ENCODE results near the gene KYNU.
"Not testable (repeated sequence)": the region's sequence is repeated elsewhere in the genome, so short reads cannot be mapped to it uniquely, and the experiment has no call there.

The KYNU gene

DNA sequence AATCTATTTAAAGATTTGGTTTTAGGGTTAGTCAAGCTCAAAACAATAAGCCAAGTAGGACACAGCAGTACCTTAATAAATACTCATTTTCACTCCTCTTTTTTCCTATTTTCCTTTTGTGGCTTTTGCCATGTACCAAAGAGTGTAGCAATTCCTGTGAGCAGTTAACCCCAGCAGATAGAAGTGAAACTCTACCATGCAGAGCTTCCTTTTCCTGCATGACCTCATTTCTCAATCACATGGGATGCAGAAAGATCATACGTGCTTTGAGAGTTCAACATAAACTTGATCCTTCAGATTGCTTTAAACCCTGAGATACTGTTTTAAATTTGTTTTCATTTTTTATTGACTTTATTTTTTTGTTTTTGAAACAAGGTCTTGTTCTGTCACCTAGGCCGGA, 152.7 kb downstream of the KYNU start:
- no peak for FAIRE-seq

DNA sequence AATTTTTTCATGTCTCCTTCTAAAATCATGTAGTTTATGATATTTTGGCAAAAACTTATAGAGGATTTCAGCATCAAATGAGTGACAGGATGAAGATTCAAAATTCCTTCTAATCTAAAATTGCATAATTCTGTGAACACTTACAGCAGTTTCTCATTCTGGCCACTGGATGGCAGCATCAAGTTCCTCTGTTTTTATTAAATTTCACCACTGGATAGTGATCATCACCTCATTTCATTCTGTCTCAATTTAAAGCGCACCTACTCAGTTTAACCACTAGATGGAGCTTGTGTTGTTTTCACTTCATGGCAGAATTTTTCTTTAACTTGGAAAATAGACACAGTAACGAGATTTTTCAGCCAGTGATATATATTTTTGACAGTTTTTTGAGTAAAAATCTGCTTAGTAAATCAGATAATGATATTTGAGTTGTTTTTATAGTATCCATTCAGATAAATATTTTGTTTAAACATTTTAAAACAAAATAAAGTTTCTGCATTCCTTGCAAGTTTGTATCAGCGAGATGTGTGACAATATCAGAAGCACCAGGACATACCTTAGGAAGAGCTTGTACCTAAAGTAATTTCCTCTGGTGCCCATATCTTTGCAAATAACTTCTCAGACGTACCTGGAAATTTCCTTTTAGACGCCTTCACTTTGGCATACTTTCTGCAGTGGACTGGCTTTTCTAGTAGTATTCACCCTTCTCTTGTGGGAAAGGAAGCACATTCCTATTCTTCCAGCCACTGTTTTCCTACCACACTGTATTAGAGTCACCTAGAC, 157.0 kb downstream of the KYNU start:
- FAIRE-seq: peak; percentile 99

DNA sequence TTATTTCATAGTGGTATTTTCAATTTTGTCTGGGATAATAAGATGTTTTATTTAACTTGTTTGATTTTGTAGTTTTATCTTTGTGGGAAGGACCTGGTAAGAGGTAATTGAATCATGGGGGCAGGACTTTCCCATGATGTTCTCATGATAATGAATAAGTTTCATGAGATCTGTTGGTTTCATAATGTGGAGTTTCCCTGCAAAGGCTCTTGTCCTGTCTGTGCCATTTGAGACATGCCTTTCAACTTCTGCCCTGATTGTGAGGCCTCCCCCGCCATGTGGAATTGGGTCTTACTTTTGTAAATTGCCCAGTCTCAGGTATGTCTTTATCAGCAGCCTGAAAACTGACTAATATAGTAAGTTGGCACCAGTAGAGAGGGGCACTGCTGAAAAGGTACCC, 174.0 kb downstream of the KYNU start:
- no peak for FAIRE-seq

DNA sequence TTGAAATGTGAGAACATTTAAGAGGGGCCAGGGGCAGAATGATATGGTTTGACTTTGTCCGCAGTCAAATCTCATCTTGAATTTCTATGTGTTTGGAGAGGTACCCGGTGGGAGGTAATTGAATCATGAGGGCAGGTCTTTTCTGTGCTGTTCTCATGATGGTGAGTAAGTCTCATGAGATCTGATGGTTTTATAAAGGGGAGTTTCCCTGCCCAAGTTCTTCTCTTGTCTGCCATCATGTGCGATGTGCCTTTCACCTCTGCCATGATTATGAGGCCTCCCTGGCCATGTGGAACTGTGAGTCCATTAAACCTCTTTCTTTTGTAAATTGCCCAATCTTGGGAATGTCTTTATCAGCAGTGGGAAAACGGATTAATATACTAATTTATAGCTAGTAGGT, 176.0 kb downstream of the KYNU start:
- not testable (repeated sequence) for FAIRE-seq

DNA sequence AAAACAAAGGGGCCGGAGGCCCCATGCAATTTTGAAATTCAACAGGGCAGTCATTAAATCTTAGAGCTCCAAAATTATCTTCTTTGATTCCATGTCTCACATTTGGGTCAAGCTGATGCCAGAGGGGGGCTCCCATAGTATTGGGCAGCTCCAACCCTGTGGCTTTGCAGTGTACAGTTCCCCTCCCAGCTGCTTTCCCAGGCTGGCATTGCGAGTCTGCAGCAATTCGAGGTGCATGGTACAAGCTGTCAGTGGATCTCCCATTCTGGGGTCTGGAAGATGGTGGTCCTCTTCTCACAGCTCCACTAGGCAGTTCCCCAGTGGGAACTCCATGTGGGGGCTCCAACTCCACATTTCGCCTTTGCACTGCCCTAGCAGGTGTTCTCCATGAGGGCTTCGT, 179.1 kb downstream of the KYNU start:
- no peak for FAIRE-seq

DNA sequence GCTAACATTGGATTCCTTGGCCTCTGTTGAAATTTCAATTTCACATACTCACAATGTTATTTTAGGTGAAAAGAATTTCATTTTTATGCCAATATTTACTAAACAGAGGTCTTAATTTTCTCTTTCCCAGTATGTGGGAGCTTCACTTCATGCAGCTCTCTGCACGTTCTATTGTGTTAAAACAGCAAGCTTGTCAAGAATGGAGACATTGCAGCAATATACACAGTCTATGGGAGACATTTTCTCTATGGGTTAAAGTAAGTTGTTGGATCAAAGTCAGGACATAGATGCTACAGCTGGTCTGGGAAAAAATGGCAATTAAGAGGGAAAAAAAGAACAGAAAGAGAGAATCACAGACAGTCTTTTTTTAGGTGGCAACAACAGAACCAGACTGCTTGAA, 181.4 kb downstream of the KYNU start:
- peak; percentile 26 for FAIRE-seq

DNA sequence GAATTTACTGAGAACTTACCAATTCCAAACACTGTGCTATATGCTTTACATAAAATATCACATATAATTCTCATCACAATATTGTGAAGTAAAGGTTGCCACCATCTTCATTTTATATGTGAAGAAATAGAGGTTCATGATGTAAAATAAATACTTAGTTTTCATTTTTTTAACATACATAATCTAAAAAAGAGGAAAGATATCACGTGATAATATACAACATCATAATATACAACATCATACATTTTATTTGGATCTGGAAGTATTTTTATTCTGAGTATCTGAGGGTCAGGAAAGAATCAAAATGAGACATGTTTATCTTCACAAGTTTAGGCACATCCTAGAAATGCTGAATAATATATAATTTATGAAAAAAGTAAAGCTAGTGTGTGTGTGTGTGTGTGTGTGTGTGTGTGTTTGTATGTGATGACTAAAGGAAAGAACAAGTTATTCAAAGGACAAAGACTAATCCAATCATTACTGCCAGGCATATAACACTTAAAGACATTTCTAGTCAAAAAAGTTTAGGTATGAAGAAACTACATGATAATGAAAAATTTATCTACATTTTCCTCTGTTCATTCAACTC, 186.2 kb downstream of the KYNU start:
- no peak for FAIRE-seq

DNA sequence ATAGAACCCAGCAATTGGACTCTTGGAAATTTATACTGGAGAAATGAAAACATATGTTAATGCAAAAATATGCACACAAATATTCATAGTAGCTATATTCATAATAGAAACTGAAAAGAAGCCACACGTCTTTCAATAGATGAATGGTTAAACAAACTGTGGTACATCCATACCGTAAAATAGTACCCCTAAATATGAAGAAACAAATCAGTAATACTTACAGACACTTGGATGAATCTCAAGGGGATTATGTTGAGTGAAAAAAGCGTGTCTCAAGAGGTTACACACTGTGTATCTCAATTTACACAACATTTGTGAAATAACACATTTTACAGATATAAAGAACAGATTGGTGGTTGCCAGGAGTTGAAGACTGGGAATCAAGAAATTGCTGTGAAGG, 190.6 kb downstream of the KYNU start:
- no peak for FAIRE-seq

DNA sequence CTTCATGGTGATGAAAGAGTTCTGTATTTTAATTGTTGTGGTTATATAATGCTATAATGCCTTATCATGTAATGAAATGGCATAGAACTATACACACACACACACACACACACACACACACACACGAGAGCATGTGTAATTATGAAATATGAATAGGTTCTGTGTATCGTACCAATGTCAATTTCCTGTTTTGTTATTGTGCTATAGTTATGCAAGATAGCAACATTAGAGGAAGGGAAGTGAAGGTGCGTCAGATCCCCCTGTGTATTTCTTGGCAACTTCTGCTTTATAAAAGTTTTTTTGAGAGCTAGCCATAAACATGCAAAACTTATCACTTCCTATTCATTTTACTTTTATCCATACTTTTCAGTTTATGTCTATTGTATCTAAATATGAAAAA, 191.0 kb downstream of the KYNU start:
- FAIRE-seq: no peak

DNA sequence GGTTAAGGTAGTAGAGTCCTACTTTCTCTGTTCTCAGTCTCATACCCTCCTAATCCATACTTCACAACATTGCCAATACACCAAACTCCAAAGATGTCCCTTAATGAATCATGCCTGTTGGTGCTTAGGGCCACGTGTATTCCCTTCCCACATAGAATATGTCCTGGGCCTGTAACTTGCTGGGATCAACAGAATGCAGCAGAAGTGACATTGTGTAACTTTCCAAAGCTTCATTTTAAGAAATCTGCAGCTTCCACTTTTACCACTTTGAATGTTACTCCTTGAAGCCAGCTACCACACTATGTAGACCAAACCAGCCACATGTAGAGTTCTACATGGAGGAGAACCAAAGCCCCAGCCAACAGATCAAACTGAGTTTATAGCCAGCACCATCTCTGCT, 193.2 kb downstream of the KYNU start:
- FAIRE-seq: no peak

DNA sequence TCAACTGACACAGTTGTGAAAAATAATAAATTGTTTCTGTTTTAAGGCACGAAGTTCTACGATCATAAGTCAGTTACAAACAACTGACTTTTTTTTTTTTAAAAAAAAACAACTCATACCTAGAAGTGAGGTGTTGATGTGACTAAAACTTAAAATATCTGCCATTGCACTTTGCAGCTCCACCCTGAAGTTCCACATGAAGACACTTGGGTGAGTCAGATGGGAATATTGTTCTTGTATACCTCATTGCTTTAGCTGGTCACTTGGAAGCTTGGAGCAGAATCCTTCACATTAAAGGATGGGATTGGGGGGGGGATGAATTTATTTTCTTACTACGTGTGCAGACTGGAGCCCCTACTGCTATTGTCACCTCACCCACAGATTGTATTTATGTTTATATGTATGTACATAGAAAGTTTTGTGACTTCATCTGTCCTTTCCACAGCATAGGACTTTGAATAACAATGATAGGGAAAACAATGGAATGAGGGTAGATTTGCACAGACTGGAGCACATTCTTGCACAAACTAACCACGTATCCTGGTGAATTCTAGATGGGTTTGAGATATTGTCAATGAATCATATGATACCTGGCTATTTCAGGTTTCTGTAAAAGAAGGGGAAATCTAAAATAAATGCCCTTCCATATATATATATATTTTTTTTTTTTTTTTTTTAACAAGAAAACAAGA, 193.9 kb downstream of the KYNU start:
- FAIRE-seq: no peak

DNA sequence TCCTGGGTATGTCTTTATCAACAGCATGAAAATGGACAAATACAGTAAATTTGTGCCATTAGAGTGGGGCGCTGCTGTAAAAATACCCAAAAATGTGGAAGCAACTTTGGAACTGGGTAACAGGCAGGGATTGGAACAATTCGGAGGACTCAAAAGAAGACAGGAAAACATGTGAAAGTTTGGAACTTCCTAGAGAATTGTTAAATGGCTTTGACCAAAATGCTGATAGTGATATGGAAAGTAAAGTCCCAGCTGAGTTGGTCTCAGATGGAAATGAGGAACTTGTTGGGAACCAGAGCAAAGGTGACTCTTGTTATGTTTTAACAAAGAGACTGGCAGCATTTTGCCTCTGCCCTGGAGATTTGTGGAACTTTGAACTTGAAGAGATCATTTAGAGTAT, 197.4 kb downstream of the KYNU start:
- FAIRE-seq: not testable (repeated sequence)

DNA sequence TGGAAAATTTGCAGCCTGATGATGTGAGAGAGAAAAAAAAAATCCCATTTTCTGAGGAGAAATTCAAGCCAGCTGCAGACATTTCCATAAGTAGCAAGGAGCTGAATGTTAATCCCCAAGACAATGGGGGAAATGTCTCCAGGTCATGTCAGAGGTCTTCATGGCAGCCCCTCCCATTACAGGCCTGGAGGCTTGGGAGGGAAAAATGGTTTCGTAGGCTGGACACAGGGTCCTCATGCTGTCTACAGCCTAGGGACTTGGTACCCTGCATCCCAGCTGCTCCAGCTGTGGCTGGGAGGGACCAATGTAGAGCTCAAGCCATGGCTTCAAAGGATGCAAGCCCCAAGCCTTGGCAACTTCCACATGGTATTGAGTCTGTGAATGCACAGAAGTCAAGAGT, 198.2 kb downstream of the KYNU start:
- FAIRE-seq: no peak

DNA sequence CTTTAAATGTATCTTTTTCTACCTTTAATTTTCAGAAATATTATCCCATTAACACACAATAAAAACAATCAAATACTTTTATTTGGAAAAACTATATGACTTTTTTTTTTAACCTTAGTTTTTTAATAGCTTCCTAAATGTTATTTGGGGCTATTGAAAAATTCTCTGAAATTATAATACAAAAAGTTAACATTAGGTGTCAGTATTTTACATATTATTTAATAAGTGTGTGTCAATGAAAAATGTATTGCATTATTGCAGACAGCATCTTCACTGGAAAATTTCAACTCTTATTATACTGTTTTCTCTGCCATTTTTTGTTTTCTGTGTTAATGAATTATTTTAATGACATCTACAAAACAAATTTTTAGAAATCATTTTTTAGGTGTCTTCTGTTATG, 200.6 kb downstream of the KYNU start:
- peak; percentile 31 for FAIRE-seq

DNA sequence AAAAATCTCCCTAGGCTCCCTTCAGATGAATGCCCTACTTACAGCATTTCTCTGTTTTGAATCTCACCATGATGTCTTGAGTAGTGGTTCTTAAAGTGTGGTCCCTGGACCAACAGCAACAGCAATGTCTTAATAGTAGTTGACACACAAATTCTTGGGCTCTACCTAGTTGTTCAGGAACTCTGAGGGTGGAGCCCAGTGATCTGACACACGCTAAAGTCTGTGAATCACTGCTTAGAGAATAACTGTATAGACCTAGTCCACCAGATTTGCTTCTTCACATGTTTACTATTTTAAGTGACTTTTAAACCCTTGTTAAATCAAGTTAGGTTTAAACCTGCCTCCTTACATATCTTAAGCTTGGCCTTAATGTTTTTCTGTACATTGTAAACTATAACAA, 204.2 kb downstream of the KYNU start:
- no peak for FAIRE-seq

DNA sequence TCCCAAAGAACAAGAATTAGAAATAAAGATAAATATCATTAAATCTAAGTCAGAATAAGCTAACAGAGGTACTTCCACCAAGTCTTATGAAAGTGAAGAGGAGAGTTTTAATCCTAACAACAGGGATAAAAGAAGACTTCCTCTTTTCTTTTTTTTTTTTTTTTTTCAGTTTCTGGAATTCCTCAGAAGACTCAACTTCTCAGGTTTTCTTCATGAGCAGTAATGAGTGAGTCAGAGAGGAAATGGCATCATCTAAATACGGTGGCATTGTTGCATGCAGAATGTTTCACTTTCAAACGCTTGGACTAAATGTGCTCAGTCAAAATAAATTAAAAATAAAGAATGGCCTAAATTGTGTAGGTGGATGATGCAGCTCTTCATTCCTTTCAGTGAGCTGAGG, 206.2 kb downstream of the KYNU start:
- FAIRE-seq: no peak

DNA sequence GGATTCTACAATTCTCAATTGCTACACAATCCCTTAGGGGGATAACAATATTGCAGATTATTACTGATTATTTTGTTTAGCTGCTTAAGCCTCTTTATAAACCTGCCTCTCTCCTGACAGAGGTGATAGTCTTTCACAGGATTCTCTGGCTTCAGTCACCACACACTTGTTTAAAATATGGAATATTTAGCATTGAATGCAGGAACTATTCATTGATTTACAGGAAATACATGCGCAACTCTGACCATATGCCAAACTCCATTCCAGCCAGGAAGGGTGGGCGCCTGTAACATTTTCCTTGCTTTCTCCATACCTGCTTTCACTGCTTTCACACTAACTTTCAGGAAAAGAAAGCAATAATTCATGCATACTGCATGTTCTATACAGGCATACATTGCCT, 207.0 kb downstream of the KYNU start:
- FAIRE-seq: no peak

DNA sequence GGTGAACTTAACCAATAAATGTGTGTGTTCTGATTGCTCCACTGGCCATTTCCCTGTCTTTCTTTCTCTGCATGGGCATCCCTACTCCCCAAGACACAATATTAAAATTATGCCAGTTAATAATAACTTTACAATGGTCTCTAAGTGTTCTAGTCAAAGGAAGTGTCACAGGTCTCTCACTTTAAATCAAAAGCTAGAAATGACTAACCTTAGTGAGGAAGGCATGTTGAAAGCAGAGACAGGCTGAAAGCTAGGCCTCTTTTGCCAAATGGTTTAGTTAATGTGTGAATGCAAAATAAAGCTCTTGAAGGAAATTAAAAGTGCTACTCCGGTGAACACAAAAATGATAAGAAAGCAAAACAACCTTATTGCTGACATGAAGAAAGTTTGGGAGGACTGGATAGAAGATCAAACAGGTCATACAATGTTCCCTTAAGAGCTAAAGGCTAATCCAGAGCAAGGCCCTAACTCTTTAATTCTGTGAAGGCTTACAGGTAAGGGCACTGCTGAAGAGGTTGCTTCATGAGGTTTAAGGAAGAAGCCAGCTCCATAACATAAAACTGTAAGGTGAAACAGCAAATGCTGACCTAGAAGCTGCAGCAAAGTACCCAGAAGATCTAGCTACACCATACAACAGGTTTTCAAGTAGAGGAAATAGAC, 207.8 kb downstream of the KYNU start:
- FAIRE-seq: no peak

DNA sequence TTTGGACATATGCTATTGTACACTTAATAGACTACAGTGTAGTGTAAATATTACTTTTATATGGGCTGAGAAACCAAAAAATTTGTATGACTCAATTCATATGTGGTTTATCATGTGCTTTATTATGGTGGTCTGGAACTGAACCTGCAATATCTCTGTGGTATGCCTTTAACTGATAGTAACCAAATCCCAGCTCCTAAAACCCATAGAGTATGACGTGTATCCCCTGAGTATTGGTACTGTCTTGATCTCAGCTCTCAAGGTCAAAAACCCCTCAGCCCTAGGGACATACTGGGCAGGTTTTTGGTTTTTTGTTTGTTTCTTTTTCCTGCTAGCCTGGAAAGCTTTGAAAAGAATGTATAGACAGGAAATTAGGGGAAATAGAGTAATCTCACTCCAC, 209.6 kb downstream of the KYNU start:
- FAIRE-seq: no peak

DNA sequence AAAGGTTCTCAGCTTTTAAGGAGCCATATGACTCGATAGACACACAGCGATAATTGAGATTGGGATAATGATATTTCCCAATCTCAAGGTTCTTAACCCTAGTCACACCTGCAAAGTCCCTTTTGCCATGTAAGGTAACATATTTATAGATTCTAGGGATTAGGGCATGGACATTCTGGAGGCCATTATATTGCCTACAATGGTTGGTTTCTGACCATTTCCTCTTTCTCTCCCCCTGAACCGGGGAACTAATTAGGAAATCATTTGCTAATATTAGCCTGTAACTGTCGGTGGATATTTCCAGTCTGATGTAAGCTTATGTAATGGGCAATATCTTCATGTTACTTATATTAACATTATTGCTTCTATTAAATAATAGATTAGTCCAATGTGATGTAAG, 210.9 kb downstream of the KYNU start:
- FAIRE-seq: no peak

DNA sequence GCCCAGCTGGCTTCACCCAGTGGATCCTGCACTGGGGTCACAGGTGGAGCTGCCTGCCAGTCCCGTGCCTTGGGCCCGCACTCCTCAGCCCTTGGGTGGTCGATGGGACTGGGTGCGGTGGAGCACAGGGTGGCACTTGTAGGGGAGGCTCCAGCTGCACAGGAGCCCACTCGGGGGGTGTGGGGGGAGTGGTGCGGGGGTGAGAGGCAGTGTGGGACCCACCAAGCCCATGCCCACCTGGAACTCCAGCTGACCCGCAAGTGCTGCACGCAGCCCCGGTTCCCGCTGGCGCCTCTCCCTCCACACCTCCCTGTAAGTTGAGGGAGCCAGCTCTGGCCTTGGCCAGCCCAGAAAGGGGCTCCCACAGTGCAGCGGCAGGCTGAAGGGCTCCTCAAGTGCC, 212.1 kb downstream of the KYNU start:
- FAIRE-seq: not testable (repeated sequence)
